AG10803 (cell line): ENCODE measurements around the gene ETV7.
A peak's percentile ranks its signal among the peaks of the same experiment; 100 is the strongest.

Experiments
- DNase-seq: peaks from one replicate; pipeline ENCODE4 v3.0.0; 2010; ENCODE audit warnings: low read depth
- H3K4me3 ChIP-seq: 2 replicates; pipeline ENCODE4 v1.5.1; 2011; ENCODE audit warnings: mild to moderate bottlenecking, low read length, control low read depth
- TF ChIP-seq, protein P1 (sequence below): conservative IDR thresholded peaks from 2 replicates; pipeline ENCODE4 v1.5.1; 2011; ENCODE audit warnings: mild to moderate bottlenecking, low read length, control low read depth, inconsistent platforms

Gene ETV7

DNA sequence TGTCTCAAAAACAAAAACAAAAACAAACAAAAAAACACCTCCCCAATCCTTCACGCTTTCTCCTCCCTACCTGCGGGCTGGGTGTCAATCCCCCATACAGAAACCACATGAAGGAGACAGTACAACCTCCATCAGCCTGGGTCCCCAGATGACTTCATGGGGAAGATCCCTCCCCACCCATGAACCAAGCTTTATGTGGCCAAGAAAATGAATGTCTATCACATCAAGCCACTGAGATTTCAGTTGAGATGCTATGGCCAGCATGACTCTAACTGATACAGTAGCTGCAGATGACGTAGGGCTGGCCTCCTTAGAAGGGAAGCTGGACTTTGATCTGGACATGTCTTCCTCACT lies 29.6 kb downstream of the ETV7 start:
- TF ChIP-seq, protein P1, sequence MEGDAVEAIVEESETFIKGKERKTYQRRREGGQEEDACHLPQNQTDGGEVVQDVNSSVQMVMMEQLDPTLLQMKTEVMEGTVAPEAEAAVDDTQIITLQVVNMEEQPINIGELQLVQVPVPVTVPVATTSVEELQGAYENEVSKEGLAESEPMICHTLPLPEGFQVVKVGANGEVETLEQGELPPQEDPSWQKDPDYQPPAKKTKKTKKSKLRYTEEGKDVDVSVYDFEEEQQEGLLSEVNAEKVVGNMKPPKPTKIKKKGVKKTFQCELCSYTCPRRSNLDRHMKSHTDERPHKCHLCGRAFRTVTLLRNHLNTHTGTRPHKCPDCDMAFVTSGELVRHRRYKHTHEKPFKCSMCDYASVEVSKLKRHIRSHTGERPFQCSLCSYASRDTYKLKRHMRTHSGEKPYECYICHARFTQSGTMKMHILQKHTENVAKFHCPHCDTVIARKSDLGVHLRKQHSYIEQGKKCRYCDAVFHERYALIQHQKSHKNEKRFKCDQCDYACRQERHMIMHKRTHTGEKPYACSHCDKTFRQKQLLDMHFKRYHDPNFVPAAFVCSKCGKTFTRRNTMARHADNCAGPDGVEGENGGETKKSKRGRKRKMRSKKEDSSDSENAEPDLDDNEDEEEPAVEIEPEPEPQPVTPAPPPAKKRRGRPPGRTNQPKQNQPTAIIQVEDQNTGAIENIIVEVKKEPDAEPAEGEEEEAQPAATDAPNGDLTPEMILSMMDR, result no peak
- H3K4me3 ChIP-seq, result no peak overlapping the region
- no peak for DNase-seq

- TF ChIP-seq, protein P1, result no peak
- no peak for DNase-seq
- no peak overlapping the region for H3K4me3 ChIP-seq
Observed at GRCh38 chr6:36355819-36356218, 31.6 kb downstream of the ETV7 start.

DNA sequence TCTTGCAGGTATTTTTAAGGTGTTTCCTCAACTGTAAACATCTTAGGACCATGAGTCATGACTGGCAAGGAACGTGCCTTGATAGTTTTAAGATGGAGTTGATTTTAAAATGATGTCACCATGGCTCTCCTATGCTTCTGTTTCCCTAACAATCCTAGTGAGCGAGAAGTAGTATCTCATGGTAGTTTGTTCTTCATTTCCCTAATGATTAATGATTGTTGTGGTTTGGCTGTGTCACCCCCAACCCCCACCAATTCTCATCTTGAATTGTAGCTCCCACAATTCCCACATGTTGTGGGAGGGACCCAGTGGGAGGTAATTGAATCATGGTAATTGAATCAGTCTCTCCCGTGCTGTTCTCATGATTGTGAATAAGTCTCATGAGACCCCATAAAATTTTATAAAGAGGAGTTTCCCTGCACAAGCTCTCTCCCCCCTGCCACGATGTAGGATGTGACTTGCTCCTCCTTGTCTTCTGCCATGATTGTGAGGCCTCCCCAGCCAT lies 34.0 kb downstream of the ETV7 start:
- TF ChIP-seq, protein P1, result no peak
- DNase-seq, result peak; percentile 38
- no peak overlapping the region for H3K4me3 ChIP-seq

GRCh38 chr6:36352477-36353157 lies 34.9 kb downstream of the ETV7 start:
- no peak for DNase-seq
- TF ChIP-seq, protein P1, result no peak
- H3K4me3 ChIP-seq, result no peak overlapping the region

GRCh38 chr6:36350681-36351571 lies 36.5 kb downstream of the ETV7 start:
- no peak overlapping the region for H3K4me3 ChIP-seq
- TF ChIP-seq, protein P1, result no peak
- peak; percentile 70 for DNase-seq

- DNase-seq, result no peak
- TF ChIP-seq, protein P1, result no peak
Observed at GRCh38 chr6:36350082-36350481, 37.4 kb downstream of the ETV7 start.

More at GRCh38 chr6:36350082-36350481, 37.4 kb downstream of the ETV7 start:
- H3K4me3 ChIP-seq, result no peak overlapping the region
